ENCODE measurements around the gene RBM33.

The RBM33 gene

GRCh38 chr7:155790666-155791065, 146.2 kb downstream of the RBM33 start:
- TF ChIP-seq GATA1 (IDR thresholded peaks at IDR 0.05; ENCODE audit: low read depth, low read length) (no peak), POLR2A (IDR thresholded peaks at IDR 0.05; ENCODE audit: low read length) (no peak)
- DNase-seq, result no peak

GRCh38 chr7:155791214-155791737, 146.8 kb downstream of the RBM33 start:
- DNase-seq, result no peak
- TF ChIP-seq POLR2A (IDR thresholded peaks at IDR 0.05; ENCODE audit: low read length), result no peak
- TF ChIP-seq GATA1 (IDR thresholded peaks at IDR 0.05; ENCODE audit: low read depth, low read length), result no peak

- DNase-seq, result no peak
- TF ChIP-seq GATA1 (IDR thresholded peaks at IDR 0.05; ENCODE audit: low read depth, low read length) (no peak), POLR2A (IDR thresholded peaks at IDR 0.05; ENCODE audit: low read length) (no peak)
Observed at GRCh38 chr7:155791836-155792235, 147.4 kb downstream of the RBM33 start.

DNA sequence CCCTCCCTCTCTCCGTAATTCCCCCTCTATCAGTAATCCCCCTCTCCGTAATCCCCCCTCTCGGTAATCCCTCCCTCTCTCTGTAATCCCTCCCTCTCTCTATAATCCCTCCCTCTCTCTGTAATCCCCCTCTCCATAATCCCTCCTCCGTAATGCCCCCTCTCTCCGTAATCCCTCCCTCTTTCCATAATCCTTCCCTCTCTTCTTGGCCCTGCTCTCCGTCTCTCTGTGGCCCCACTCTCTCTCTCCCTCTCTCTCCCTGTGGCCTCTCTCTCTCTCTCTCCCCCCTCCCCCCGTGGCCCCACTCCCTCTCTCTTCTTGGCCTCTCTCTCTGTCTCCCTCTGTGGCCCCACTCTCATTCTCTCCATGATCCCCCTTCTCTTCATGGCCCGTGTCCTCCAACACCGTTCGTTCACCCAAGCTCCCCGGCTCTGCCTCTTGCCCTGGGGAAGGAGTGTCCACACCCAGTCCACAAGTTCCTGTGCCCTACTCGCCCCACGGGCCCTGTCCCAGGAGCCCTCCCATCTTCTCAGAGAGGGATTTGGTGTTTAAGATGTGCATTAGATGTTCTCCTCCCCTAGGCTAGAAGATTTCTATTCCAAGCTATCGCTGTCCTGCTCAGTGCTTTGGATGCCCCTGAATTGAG, 148.0 kb downstream of the RBM33 start:
- no peak for TF ChIP-seq POLR2A (IDR thresholded peaks at IDR 0.05; ENCODE audit: low read length)
- no peak for TF ChIP-seq GATA1 (IDR thresholded peaks at IDR 0.05; ENCODE audit: low read depth, low read length)
- no peak for DNase-seq

GRCh38 chr7:155792999-155793560, 148.6 kb downstream of the RBM33 start:
- TF ChIP-seq GATA1 (IDR thresholded peaks at IDR 0.05; ENCODE audit: low read depth, low read length) (no peak), POLR2A (IDR thresholded peaks at IDR 0.05; ENCODE audit: low read length) (no peak)
- no peak for DNase-seq

GRCh38 chr7:155793720-155794119, 149.3 kb downstream of the RBM33 start:
- DNase-seq, result no peak
- TF ChIP-seq GATA1 (IDR thresholded peaks at IDR 0.05; ENCODE audit: low read depth, low read length) (no peak), POLR2A (IDR thresholded peaks at IDR 0.05; ENCODE audit: low read length) (no peak)

GRCh38 chr7:155794196-155794595, 149.7 kb downstream of the RBM33 start:
- DNase-seq, result no peak
- TF ChIP-seq POLR2A (IDR thresholded peaks at IDR 0.05; ENCODE audit: low read length) (no peak), GATA1 (IDR thresholded peaks at IDR 0.05; ENCODE audit: low read depth, low read length) (no peak)

DNA sequence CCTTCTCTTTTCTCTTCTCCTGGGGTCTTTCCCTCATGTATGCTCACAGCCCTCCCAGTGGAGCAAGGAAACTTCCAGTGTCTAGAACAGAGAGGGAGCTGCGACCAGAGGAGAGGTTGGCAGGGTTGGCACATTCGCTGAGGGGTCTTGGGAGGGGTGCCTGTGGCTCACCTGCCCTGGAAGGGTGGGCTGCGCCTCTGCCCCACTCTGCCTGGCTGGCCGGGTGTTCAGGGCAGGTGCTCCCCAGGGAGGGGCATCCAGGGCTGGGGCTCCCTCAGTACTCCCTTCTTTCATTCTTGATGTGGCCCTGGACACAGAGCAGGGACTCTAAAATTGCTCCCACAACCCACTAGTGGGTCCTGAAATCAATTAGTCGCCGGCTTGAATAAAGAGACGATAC, 150.9 kb downstream of the RBM33 start:
- TF ChIP-seq POLR2A (IDR thresholded peaks at IDR 0.05; ENCODE audit: low read length) (no peak), GATA1 (IDR thresholded peaks at IDR 0.05; ENCODE audit: low read depth, low read length) (no peak)
- DNase-seq, result no peak

GRCh38 chr7:155795951-155796350, 151.5 kb downstream of the RBM33 start:
- TF ChIP-seq GATA1 (IDR thresholded peaks at IDR 0.05; ENCODE audit: low read depth, low read length) (no peak), POLR2A (IDR thresholded peaks at IDR 0.05; ENCODE audit: low read length) (no peak)
- DNase-seq, result no peak

GRCh38 chr7:155796381-155797261, 152.2 kb downstream of the RBM33 start:
- no peak for TF ChIP-seq POLR2A (IDR thresholded peaks at IDR 0.05; ENCODE audit: low read length)
- TF ChIP-seq GATA1 (IDR thresholded peaks at IDR 0.05; ENCODE audit: low read depth, low read length), result no peak
- peak; percentile 43 to 72 for DNase-seq

- TF ChIP-seq POLR2A (IDR thresholded peaks at IDR 0.05; ENCODE audit: low read length) (no peak), GATA1 (IDR thresholded peaks at IDR 0.05; ENCODE audit: low read depth, low read length) (no peak)
- DNase-seq, result no peak
Observed at GRCh38 chr7:155797262-155798250, 153.1 kb downstream of the RBM33 start.

DNA sequence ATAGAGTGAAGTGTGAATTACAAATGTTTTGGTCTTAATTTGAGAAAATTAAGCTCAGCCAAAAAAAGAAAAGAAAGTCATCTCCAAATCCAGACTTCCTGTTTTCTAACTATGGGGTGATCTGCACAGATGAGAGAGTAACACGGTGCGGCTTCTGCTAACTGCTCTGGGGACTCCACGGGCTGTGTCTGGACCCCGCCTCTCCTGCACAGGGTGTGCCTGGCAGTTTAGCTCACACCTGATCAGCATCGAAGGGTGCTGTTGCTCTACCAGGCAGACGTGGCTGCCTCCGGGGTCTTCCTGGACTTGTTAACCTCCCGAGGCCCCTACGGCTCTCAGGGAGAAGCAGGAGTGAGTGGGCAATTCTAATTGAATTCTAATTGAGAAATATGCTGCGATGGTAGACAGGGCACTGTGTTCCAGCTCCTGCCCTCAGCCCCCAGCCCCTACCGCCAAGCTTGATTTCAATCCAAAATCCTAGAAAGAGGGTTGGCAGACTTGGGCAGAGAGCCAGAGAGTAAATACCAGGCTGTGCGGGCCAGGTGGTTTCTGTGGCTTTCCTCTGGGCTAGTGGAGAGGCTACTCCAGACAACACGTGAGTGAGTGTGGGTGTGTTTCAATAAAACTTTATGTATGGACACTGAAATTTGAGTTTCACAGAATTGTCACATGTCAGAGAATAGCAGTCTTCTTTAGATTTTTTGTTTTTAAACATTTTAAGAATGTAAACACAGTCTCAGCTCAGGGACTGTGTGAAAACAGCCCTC, 154.4 kb downstream of the RBM33 start:
- no peak for DNase-seq

More for the DNA sequence above, 154.4 kb downstream of the RBM33 start:
- TF ChIP-seq GATA1 (IDR thresholded peaks at IDR 0.05; ENCODE audit: low read depth, low read length) (no peak), POLR2A (IDR thresholded peaks at IDR 0.05; ENCODE audit: low read length) (no peak)
